ENCODE data around the gene PRSS56.

GRCh38 chr2:232485348-232485756 is 34.8 kb upstream of the PRSS56 start:
- TF ChIP-seq POLR2AphosphoS5 (IDR thresholded peaks at IDR 0.05; ENCODE audit: low read depth, low read length) (no peak), ATF3 (IDR thresholded peaks at IDR 0.05; ENCODE audit: insufficient read depth, low read depth, low read length) (no peak), EGR1 (IDR thresholded peaks at IDR 0.05; ENCODE audit: borderline replicate concordance, low read depth, low read length) (no peak), YY1 (IDR thresholded peaks at IDR 0.05; ENCODE audit: low read depth, low read length) (no peak), KDM1A (IDR thresholded peaks at IDR 0.05; ENCODE audit: borderline replicate concordance, low read length) (no peak), CTCF (IDR thresholded peaks at IDR 0.05; ENCODE audit: control extremely low read depth in 1 of 3, insufficient read depth in 1 of 3, low read depth in 1 of 3, low read length in 3 of 3) (no peak), GABPA (IDR thresholded peaks at IDR 0.05; ENCODE audit: borderline replicate concordance, insufficient read depth, low read length) (no peak), POLR2A (IDR thresholded peaks at IDR 0.05; ENCODE audit: control extremely low read depth in 1 of 2, low read depth in 2 of 2, low read length in 2 of 2) (no peak), MAX (IDR thresholded peaks at IDR 0.05) (no peak), BACH1 (IDR thresholded peaks at IDR 0.05; ENCODE audit: low read length) (no peak), EZH2 (IDR thresholded peaks at IDR 0.05; ENCODE audit: low read depth, low read length, severe bottlenecking) (no peak), TAF1 (IDR thresholded peaks at IDR 0.05; ENCODE audit: low read depth, low read length) (no peak), SIX5 (IDR thresholded peaks at IDR 0.05; ENCODE audit: low read depth, low read length) (no peak), CEBPB (IDR thresholded peaks at IDR 0.05; ENCODE audit: low read depth, low read length) (no peak)

All from H1 (cell line).